ENCODE data around the gene FHAD1. TPM values are rescaled to one million over a fixed set of nuclear protein-coding genes. Genes with fewer than 3 reads are reported as not detected.

The FHAD1 gene
- total RNA-seq, 1 experiment from 2014 or later: 3.5 TPM

DNA sequence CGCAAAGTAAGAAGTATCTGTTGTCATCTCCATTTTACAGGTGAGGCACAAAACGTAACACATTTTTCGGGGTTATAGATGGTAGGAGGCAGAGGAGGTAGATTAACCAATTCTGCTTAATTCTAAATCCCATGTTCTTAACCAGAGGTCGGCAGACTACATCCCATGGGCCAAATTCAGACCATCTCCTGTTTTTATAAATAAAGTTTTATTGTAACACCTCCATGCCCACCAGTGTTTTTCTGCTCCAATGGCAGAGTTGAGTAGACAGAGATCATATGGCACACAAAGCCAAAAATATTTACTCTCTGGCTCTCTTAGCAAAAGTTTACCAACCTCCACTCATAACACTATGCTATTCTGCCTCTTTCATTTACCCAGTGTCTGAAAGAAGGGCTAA, 30.9 kb downstream of the FHAD1 start:
- POLR2A ChIA-PET: no interaction called here

DNA sequence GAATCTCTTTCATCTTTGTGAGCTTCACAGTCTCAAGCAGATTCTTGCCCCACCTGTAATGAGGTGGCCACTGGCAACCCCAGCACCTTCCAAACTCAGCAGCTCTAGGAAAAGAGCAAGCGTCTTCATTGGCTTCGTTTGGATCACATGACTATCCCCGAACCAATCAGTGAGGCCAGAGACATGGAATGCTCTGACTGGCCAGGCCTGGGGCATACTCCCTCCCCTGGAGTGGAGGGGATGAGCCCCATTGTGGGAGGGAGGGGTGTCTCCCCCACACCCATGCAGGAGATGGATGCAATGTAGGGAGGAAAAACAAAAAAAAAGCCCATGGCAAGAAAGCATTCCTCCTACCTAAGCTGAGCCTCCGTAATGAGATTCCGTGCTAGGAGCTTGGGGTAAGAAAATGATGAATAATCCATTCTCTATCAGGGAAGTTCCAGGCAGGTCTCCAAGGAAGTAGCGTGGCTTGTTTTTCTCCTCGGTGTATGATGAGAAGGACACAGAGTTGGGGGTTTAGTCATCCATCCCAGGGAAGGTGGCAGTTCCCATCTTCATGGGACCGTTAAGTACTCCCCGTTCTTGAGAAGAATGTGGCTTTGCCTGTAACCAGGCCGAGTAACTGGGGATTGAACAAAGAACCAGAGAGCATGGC, 32.7 kb downstream of the FHAD1 start:
- ChIA-PET POLR2A (interaction anchor here (2.0 kb wide), 1 partner anchor 126 kb away, joined by 5 read pairs; the partner anchor contains the start of gene TMEM51), CTCF (interaction anchor here (0.7 to 0.9 kb wide), 2 partner anchors 48 to 151 kb away, joined by 3 read pairs; no protein-coding TSS in a partner anchor), RAD21 (ENCODE audit: low non-redundant PET in 1 of 2, low total read pairs in 2 of 2, uncharacterized antibody in 2 of 2, unreplicated experiment in 2 of 2) (no interaction called here)
- DNase-seq (ENCODE audit: low read depth, low spot score): no peak
- Histone ChIP-seq H3K9me2 (ENCODE audit: insufficient read depth) (no peaks in the 10 kb centered on the region), H3K4me3 (replicated peaks in 1 of 2; ENCODE audit: low read depth in 1 of 2, low read length in 2 of 2) (no peak overlapping the region), H2AFZ (ENCODE audit: low read depth, low read length, poor library complexity, severe bottlenecking) (no peak overlapping the region), H3K9ac (ENCODE audit: low read length) (no peak overlapping the region), H3K79me2 (ENCODE audit: insufficient read depth, low read length) (no peaks in the 10 kb centered on the region), H3K27ac (ENCODE audit: low read depth, low read length) (no peak overlapping the region), H3K27me3 (ENCODE audit: insufficient read depth, low read length) (no peaks in the 10 kb centered on the region), H3K36me3 (ENCODE audit: control insufficient read depth in 1 of 2, insufficient read depth in 2 of 2, low read length in 2 of 2) (no peaks in the 10 kb centered on the region), H3K4me2 (ENCODE audit: low read length) (no peak overlapping the region), H3K4me1 (ENCODE audit: control insufficient read depth in 1 of 2, insufficient read depth in 2 of 2, low read length in 2 of 2) (peaks cover 0 to 10% of the 10 kb centered on the region in 2 experiments; a peak in 1 of 4 replicates), H4K20me1 (ENCODE audit: insufficient read depth) (no peaks in the 10 kb centered on the region), H3K9me3 (ENCODE audit: control insufficient read depth in 1 of 2, insufficient read depth in 1 of 2, low read depth in 1 of 2, low read length in 2 of 2) (no peaks in the 10 kb centered on the region)
- intact Hi-C loops (cut with micrococcal nuclease): no loop called here
- peak; percentile 82 for ATAC-seq
- no TSS peak for BruUV-seq (replicated peaks)
- TF ChIP-seq, protein P1, sequence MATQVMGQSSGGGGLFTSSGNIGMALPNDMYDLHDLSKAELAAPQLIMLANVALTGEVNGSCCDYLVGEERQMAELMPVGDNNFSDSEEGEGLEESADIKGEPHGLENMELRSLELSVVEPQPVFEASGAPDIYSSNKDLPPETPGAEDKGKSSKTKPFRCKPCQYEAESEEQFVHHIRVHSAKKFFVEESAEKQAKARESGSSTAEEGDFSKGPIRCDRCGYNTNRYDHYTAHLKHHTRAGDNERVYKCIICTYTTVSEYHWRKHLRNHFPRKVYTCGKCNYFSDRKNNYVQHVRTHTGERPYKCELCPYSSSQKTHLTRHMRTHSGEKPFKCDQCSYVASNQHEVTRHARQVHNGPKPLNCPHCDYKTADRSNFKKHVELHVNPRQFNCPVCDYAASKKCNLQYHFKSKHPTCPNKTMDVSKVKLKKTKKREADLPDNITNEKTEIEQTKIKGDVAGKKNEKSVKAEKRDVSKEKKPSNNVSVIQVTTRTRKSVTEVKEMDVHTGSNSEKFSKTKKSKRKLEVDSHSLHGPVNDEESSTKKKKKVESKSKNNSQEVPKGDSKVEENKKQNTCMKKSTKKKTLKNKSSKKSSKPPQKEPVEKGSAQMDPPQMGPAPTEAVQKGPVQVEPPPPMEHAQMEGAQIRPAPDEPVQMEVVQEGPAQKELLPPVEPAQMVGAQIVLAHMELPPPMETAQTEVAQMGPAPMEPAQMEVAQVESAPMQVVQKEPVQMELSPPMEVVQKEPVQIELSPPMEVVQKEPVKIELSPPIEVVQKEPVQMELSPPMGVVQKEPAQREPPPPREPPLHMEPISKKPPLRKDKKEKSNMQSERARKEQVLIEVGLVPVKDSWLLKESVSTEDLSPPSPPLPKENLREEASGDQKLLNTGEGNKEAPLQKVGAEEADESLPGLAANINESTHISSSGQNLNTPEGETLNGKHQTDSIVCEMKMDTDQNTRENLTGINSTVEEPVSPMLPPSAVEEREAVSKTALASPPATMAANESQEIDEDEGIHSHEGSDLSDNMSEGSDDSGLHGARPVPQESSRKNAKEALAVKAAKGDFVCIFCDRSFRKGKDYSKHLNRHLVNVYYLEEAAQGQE (IDR thresholded peaks at IDR 0.05; ENCODE audit: low read depth): no peak
- no peak for TF ChIP-seq TCF7L2 (IDR thresholded peaks at IDR 0.05; ENCODE audit: borderline replicate concordance, extremely low read depth, insufficient read depth, insufficient read length)
- TF ChIP-seq YY1 (IDR thresholded peaks at IDR 0.05; ENCODE audit: extremely low read depth, insufficient replicate concordance, low read depth, low read length): no peak
- TF ChIP-seq, protein P2, sequence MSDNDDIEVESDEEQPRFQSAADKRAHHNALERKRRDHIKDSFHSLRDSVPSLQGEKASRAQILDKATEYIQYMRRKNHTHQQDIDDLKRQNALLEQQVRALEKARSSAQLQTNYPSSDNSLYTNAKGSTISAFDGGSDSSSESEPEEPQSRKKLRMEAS (IDR thresholded peaks at IDR 0.05): no peak
- no peak for TF ChIP-seq POLR2A (IDR thresholded peaks at IDR 0.05; ENCODE audit: borderline replicate concordance, extremely low read depth, insufficient read depth, insufficient read length)
- TF ChIP-seq SIN3A (IDR thresholded peaks at IDR 0.05; ENCODE audit: low read depth): no peak
- TF ChIP-seq, protein P3, sequence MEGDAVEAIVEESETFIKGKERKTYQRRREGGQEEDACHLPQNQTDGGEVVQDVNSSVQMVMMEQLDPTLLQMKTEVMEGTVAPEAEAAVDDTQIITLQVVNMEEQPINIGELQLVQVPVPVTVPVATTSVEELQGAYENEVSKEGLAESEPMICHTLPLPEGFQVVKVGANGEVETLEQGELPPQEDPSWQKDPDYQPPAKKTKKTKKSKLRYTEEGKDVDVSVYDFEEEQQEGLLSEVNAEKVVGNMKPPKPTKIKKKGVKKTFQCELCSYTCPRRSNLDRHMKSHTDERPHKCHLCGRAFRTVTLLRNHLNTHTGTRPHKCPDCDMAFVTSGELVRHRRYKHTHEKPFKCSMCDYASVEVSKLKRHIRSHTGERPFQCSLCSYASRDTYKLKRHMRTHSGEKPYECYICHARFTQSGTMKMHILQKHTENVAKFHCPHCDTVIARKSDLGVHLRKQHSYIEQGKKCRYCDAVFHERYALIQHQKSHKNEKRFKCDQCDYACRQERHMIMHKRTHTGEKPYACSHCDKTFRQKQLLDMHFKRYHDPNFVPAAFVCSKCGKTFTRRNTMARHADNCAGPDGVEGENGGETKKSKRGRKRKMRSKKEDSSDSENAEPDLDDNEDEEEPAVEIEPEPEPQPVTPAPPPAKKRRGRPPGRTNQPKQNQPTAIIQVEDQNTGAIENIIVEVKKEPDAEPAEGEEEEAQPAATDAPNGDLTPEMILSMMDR (IDR thresholded peaks at IDR 0.05 in 2 of 3, conservative IDR thresholded peaks at IDR 0.05 in 1 of 3; ENCODE audit: borderline replicate concordance in 1 of 3, insufficient read depth in 1 of 3, low read depth in 2 of 3, low read length in 2 of 3): no peak
- TF ChIP-seq ZFX (IDR thresholded peaks at IDR 0.05): no peak

More for the DNA sequence above, 30.9 kb downstream of the FHAD1 start:
- no peaks in the 10 kb centered on the region for H4K20me1 ChIP-seq (ENCODE audit: insufficient read depth)
- ChIA-PET CTCF (no interaction called here), RAD21 (ENCODE audit: low non-redundant PET in 1 of 2, low total read pairs in 2 of 2, uncharacterized antibody in 2 of 2, unreplicated experiment in 2 of 2) (no interaction called here)
- no peaks in the 10 kb centered on the region for H3K27me3 ChIP-seq (ENCODE audit: insufficient read depth, low read length)
- DNase-seq (ENCODE audit: low read depth, low spot score) (no peak), ATAC-seq (no peak)
- TF ChIP-seq, protein P4, sequence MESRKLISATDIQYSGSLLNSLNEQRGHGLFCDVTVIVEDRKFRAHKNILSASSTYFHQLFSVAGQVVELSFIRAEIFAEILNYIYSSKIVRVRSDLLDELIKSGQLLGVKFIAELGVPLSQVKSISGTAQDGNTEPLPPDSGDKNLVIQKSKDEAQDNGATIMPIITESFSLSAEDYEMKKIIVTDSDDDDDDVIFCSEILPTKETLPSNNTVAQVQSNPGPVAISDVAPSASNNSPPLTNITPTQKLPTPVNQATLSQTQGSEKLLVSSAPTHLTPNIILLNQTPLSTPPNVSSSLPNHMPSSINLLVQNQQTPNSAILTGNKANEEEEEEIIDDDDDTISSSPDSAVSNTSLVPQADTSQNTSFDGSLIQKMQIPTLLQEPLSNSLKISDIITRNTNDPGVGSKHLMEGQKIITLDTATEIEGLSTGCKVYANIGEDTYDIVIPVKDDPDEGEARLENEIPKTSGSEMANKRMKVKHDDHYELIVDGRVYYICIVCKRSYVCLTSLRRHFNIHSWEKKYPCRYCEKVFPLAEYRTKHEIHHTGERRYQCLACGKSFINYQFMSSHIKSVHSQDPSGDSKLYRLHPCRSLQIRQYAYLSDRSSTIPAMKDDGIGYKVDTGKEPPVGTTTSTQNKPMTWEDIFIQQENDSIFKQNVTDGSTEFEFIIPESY (IDR thresholded peaks at IDR 0.05; ENCODE audit: extremely low read depth, insufficient replicate concordance, low read length): no peak
- H3K9me2 ChIP-seq (ENCODE audit: insufficient read depth): no peaks in the 10 kb centered on the region
- intact Hi-C loops (cut with micrococcal nuclease): no loop called here
- BruUV-seq (replicated peaks): no TSS peak
- no peak overlapping the region for H3K4me2 ChIP-seq (ENCODE audit: low read length)
- H3K4me1 ChIP-seq (ENCODE audit: control insufficient read depth in 1 of 2, insufficient read depth in 2 of 2, low read length in 2 of 2): peaks cover 0 to 7% of the 10 kb centered on the region in 2 experiments; a peak in 2 of 4 replicates
- H3K9me3 ChIP-seq (ENCODE audit: control insufficient read depth in 1 of 2, insufficient read depth in 1 of 2, low read depth in 1 of 2, low read length in 2 of 2): no peaks in the 10 kb centered on the region
- no peak overlapping the region for H2AFZ ChIP-seq (ENCODE audit: low read depth, low read length, poor library complexity, severe bottlenecking)
- no peak overlapping the region for H3K27ac ChIP-seq (ENCODE audit: low read depth, low read length)
- H3K9ac ChIP-seq (ENCODE audit: low read length): no peak overlapping the region
- no peaks in the 10 kb centered on the region for H3K79me2 ChIP-seq (ENCODE audit: insufficient read depth, low read length)
- H3K4me3 ChIP-seq (replicated peaks in 1 of 2; ENCODE audit: low read depth in 1 of 2, low read length in 2 of 2): no peak overlapping the region
- H3K36me3 ChIP-seq (ENCODE audit: control insufficient read depth in 1 of 2, insufficient read depth in 2 of 2, low read length in 2 of 2): no peaks in the 10 kb centered on the region

Measured in HCT116 (cell line).